HG03442 (cell line): ENCODE data around the gene IL1R1.

Experiments used
- ATAC-seq: cut with Tn5 transposase; IDR thresholded peaks from one replicate; pipeline ENCODE4 v1.9.1; 2021; ENCODE audit warnings: mild to moderate bottlenecking, moderate library complexity; ENCODE audit not compliant: unreplicated experiment

The IL1R1 gene

GRCh38 chr2:102194609-102195268, 52.2 kb downstream of the IL1R1 start:
- ATAC-seq = no peak

- ATAC-seq = no peak
Observed at GRCh38 chr2:102197389-102198137, 55.0 kb downstream of the IL1R1 start.

GRCh38 chr2:102200539-102200938, 58.0 kb downstream of the IL1R1 start:
- no peak for ATAC-seq

GRCh38 chr2:102204638-102205037, 62.1 kb downstream of the IL1R1 start:
- ATAC-seq = no peak

GRCh38 chr2:102206666-102207341, 64.3 kb downstream of the IL1R1 start:
- no peak for ATAC-seq

GRCh38 chr2:102208774-102209173, 66.2 kb downstream of the IL1R1 start:
- no peak for ATAC-seq

GRCh38 chr2:102209474-102209873, 66.9 kb downstream of the IL1R1 start:
- ATAC-seq = no peak

- no peak for ATAC-seq
Observed at GRCh38 chr2:102217032-102217431, 74.5 kb downstream of the IL1R1 start.

GRCh38 chr2:102224824-102225739, 82.5 kb downstream of the IL1R1 start:
- ATAC-seq = no peak

GRCh38 chr2:102226171-102226570, 83.6 kb downstream of the IL1R1 start:
- no peak for ATAC-seq

GRCh38 chr2:102226612-102227391, 84.3 kb downstream of the IL1R1 start:
- ATAC-seq = no peak

- ATAC-seq = no peak
Observed at GRCh38 chr2:102229141-102229769, 86.7 kb downstream of the IL1R1 start.
